HUES48 (cell line): ENCODE data around the gene KRT40.

Experiments
- H3K27ac ChIP-seq: one replicate; pipeline ENCODE4 v1.7.0; 2013; ENCODE audit warnings: low read depth, low read length, inconsistent platforms
- H3K27me3 ChIP-seq: 2 replicates; pipeline ENCODE4 v1.6.1; 2013; ENCODE audit warnings: mild to moderate bottlenecking, low read length; ENCODE audit not compliant: control insufficient read depth, insufficient read depth
- H3K36me3 ChIP-seq: 2 replicates; pipeline ENCODE4 v1.6.1; 2013; ENCODE audit warnings: low read length; ENCODE audit not compliant: control insufficient read depth, insufficient read depth
- H3K4me1 ChIP-seq: 2 replicates; pipeline ENCODE4 v1.6.1; 2013; ENCODE audit warnings: mild to moderate bottlenecking, low read length; ENCODE audit not compliant: control insufficient read depth, insufficient read depth
- H3K4me3 ChIP-seq: 2 replicates; pipeline ENCODE4 v1.5.1; 2013; ENCODE audit warnings: mild to moderate bottlenecking, low read depth, low read length
- H3K9ac ChIP-seq: 2 replicates; pipeline ENCODE4 v1.6.1; 2013; ENCODE audit warnings: mild to moderate bottlenecking, low read depth, low read length, moderate library complexity
- H3K9me3 ChIP-seq: 2 replicates; pipeline ENCODE4 v1.6.1; 2013; ENCODE audit warnings: low read length; ENCODE audit not compliant: control insufficient read depth, insufficient read depth

Gene KRT40

DNA sequence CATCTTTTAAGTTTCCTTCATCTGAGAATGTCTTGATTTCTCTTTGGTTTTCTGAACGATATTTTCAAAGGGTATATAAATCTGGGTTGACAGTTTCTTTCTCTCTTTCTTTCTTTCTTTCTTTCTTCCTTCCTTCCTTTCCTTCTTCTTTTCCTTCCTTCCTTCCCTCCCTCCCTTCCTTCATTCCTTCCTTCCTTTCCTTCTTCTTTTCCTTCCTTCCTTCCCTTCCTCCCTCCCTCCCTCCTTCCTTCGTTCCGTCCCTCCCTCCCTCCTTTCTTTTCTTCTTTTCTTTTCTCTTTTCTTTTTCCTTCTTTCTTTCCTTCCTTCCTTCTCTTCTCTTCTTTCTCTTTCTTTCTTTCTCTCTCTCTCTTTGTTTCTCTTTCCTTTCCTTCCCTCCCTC, 9.8 kb downstream of the KRT40 start:
- H3K9ac ChIP-seq: no peak overlapping the region
- no peaks in the 10 kb centered on the region for H3K4me1 ChIP-seq
- H3K36me3 ChIP-seq: no peaks in the 10 kb centered on the region
- H3K27me3 ChIP-seq: no peaks in the 10 kb centered on the region
- 0 out of 2 replicates have a peak, but pooled peaks cover 3% of the 10 kb centered on the region for H3K9me3 ChIP-seq
- H3K4me3 ChIP-seq: no peak overlapping the region
- H3K27ac ChIP-seq: no peak overlapping the region

DNA sequence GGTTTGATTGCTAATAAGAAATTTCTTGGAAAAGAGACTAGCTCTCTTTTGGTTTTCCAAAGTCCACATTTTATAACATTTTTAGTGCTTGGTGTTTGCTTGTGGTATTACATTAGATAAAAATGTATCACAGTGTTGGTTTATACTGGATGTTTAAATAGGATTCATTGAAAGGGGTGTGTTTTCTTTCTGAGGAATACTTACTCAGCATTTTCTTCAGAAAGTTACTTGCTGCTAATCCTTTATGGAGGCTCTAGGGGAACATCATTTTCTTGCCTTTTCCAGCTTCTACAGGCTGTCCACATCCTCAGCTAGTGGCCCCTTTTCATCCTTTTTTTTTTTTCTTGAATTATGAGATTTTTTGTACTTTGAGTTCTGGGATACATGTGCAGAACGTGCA, 16.5 kb downstream of the KRT40 start:
- no peaks in the 10 kb centered on the region for H3K4me1 ChIP-seq
- H3K4me3 ChIP-seq: no peak overlapping the region
- H3K36me3 ChIP-seq: no peaks in the 10 kb centered on the region
- H3K27me3 ChIP-seq: no peaks in the 10 kb centered on the region
- no peak overlapping the region for H3K27ac ChIP-seq
- 0 out of 2 replicates have a peak, but pooled peaks cover 3% of the 10 kb centered on the region for H3K9me3 ChIP-seq
- no peak overlapping the region for H3K9ac ChIP-seq

DNA sequence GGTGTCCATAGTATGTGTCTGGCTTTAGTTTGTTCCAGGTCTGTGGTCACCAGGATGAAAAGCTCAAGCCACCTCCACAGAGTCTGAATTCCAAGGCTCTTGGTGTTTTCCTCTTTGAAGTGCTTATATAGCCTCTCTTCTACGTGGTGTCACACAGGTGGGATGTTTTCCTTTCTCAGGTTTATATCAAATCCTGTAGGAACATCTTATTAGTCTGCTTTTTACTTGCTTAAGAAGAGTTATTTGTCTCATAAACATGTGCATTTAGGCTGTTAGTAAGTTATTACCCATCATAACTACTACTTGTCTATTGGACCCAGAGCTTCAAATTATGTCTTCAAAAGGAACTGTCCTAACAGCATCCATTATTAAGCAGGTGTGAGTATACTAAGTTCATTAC, 17.3 kb downstream of the KRT40 start, which contains the start of gene KRT39:
Gene KRT39, minus strand, starts transcription at position 101 of the 400 bp plus-strand sequence. Its CDS starts 92 bp downstream, at position 9.
- H3K9me3 ChIP-seq: 0 out of 2 replicates have a peak, but pooled peaks cover 3% of the 10 kb centered on the region
- no peak within 1 kb of the TSS for H3K4me3 ChIP-seq
- no peak within 1 kb of the TSS for H3K27ac ChIP-seq
- no peak within 1 kb of the TSS for H3K9ac ChIP-seq
- H3K27me3 ChIP-seq: no peaks in the 10 kb centered on the region
- no peaks in the 10 kb centered on the region for H3K4me1 ChIP-seq
- H3K36me3 ChIP-seq: no peaks in the 10 kb centered on the region

DNA sequence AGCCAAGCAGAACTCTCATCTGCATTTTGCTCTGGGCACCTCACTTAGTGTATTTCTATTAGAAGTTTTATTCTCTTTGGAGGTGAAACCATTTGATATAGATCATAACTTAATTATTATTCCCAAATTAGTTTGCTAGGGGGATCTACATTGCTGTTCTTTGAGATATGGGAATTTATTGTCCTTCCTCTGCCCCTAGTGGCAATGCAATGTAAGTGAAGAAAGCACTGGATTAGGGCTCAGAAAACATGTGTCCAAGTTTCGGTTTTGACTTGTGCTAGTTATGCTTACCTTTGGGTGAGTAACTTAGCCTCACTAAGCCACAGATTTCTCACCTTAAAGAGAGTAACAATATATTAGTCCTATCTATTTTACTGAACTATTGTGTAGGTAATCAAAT, 20.3 kb downstream of the KRT40 start:
- H3K4me1 ChIP-seq: no peaks in the 10 kb centered on the region
- no peak overlapping the region for H3K9ac ChIP-seq
- no peaks in the 10 kb centered on the region for H3K36me3 ChIP-seq
- no peak overlapping the region for H3K4me3 ChIP-seq
- H3K9me3 ChIP-seq: no peaks in the 10 kb centered on the region
- no peaks in the 10 kb centered on the region for H3K27me3 ChIP-seq
- H3K27ac ChIP-seq: no peak overlapping the region

DNA sequence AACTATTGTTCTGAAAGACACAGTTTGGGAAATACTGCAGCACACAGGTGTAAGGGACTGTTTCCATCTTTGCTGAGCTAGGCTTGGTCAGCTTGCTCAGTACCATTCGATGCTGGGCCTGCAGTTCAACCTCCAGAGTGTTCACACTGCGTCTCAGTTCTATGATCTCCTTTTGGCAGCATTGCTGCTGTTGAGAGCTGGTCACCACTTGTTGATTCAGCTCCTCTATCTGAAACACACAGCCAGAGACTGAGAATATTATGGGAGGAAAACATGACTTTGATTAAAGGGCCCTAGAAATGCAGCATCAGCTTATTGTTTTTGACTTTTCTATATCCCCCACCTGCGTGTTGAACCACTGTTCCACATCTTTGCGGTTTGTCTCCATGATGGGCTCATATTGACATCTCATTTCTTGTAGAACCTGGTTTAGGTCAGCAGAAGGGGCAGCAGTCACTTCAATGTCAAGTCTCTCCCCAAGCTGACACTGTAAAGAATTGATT, 22.0 kb downstream of the KRT40 start:
- Histone ChIP-seq H3K4me1 (peaks cover 15% of the 10 kb centered on the region), H3K27ac (no peak overlapping the region), H3K27me3 (no peaks in the 10 kb centered on the region), H3K9ac (no peak overlapping the region), H3K36me3 (no peaks in the 10 kb centered on the region), H3K4me3 (no peak overlapping the region), H3K9me3 (no peaks in the 10 kb centered on the region)

DNA sequence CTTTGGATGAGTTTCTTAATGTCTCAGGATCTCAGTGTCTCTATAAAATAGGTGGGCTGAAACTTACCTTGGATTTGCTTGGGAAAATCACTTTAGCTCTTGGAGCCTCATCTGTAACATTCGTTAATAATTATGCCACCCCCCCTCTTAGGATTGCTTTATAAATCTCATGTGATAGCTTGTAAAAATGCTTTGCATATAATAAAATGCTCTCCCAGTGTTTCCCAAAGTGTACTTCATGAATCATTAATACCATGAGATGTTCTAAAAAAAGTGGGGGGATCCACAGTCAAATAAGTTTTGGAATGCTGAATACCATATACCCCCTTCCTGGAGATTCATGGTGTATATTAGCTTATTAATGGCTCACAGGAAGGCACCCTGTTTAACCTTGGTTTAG, 22.5 kb downstream of the KRT40 start:
- Histone ChIP-seq H3K27me3 (no peaks in the 10 kb centered on the region), H3K36me3 (no peaks in the 10 kb centered on the region), H3K9me3 (no peaks in the 10 kb centered on the region), H3K9ac (no peak overlapping the region), H3K27ac (no peak overlapping the region), H3K4me3 (no peak overlapping the region), H3K4me1 (peaks cover 20% of the 10 kb centered on the region)

DNA sequence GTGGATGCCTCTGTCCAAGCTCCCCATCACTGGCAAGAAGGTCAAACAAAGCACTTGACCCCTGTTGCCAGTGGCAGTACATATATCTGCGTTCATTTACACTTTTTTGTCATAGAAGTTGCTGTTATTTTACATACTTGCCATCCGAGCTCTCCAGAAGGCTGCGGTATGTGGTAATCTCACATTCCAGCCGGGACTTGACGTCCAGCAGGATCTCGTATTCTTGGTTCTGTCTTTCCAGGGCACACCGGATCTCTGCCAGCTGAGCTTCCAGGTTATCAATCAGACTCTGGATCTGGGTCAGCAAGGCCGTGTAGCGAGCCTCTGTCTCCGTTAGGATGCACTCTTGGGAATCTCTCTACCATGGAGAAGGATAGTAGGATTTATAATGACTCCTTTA, 24.0 kb downstream of the KRT40 start:
- H3K9me3 ChIP-seq: no peaks in the 10 kb centered on the region
- H3K27ac ChIP-seq: no peak overlapping the region
- no peaks in the 10 kb centered on the region for H3K27me3 ChIP-seq
- H3K4me3 ChIP-seq: no peak overlapping the region
- no peaks in the 10 kb centered on the region for H3K36me3 ChIP-seq
- H3K4me1 ChIP-seq: peaks cover 24% of the 10 kb centered on the region
- no peak overlapping the region for H3K9ac ChIP-seq

- Histone ChIP-seq H3K9me3 (no peaks in the 10 kb centered on the region), H3K9ac (no peak overlapping the region), H3K27me3 (no peaks in the 10 kb centered on the region), H3K4me1 (peaks cover 24% of the 10 kb centered on the region), H3K36me3 (no peaks in the 10 kb centered on the region), H3K27ac (no peak overlapping the region), H3K4me3 (no peak overlapping the region)
These were observed 25.8 kb downstream of the KRT40 start for GRCh38 chr17:40958086-40958953.

GRCh38 chr17:40956401-40957254, 27.5 kb downstream of the KRT40 start:
- Histone ChIP-seq H3K9ac (no peak overlapping the region), H3K27me3 (no peaks in the 10 kb centered on the region), H3K4me1 (peaks cover 24% of the 10 kb centered on the region), H3K36me3 (no peaks in the 10 kb centered on the region), H3K9me3 (no peaks in the 10 kb centered on the region), H3K4me3 (no peak overlapping the region), H3K27ac (no peak overlapping the region)

- Histone ChIP-seq H3K9me3 (no peaks in the 10 kb centered on the region), H3K27me3 (no peaks in the 10 kb centered on the region), H3K27ac (no peak overlapping the region), H3K9ac (no peak overlapping the region), H3K4me1 (peaks cover 24% of the 10 kb centered on the region), H3K36me3 (no peaks in the 10 kb centered on the region), H3K4me3 (no peak overlapping the region)
These were observed 30.2 kb downstream of the KRT40 start for GRCh38 chr17:40953881-40954280.

DNA sequence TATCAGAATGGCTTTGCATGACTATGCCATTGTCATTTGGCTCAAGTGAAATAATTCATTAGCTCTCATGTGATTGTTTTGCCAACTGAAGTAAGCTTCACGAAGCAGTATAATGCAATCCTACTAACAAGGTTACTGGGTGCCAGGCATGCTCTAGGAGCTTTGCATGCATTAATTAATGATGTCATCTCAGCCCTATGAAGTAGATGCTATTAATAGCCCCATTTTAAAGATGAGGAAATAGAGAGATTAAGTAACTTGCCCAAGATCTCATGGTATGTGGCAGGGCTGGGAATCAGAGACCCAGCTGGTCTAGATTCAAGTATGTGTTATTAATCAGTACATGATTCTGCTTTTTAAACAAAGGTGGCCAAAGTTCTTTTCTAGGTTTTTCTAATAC, 31.5 kb downstream of the KRT40 start:
- H3K27ac ChIP-seq: no peak overlapping the region

More for the DNA sequence above, 31.5 kb downstream of the KRT40 start:
- no peaks in the 10 kb centered on the region for H3K27me3 ChIP-seq
- H3K4me1 ChIP-seq: peaks cover 14% of the 10 kb centered on the region
- H3K4me3 ChIP-seq: no peak overlapping the region
- no peaks in the 10 kb centered on the region for H3K9me3 ChIP-seq
- no peaks in the 10 kb centered on the region for H3K36me3 ChIP-seq
- H3K9ac ChIP-seq: no peak overlapping the region
